Neuronal stem cell (in vitro differentiated cells): ENCODE measurements around the gene CCK.
A peak's percentile ranks its signal among the peaks of the same experiment; 100 is the strongest.

Experiments used
- DNase-seq: peaks from one replicate; pipeline ENCODE4 v3.0.0-alpha.2; 2013; ENCODE audit warnings: low spot score
- H2AFZ ChIP-seq: one replicate; pipeline ENCODE4 v1.6.1; 2013; ENCODE audit warnings: mild to moderate bottlenecking, low read length, inconsistent platforms
- H2AK5ac ChIP-seq: 2 replicates; pipeline ENCODE4 v1.6.1; 2013; ENCODE audit warnings: low read depth, mild to moderate bottlenecking, inconsistent platforms, low read length, moderate library complexity, mixed read lengths
- H2BK120ac ChIP-seq: 2 replicates; pipeline ENCODE4 v1.6.1; 2013; ENCODE audit warnings: low read depth, mild to moderate bottlenecking, inconsistent platforms, low read length, moderate library complexity, mixed read lengths
- H2BK12ac ChIP-seq: one replicate; pipeline ENCODE4 v1.6.1; 2013; ENCODE audit warnings: low read length, inconsistent platforms
- H2BK15ac ChIP-seq: 2 replicates; pipeline ENCODE4 v1.6.1; 2013; ENCODE audit warnings: mild to moderate bottlenecking, low read length, inconsistent platforms, mixed read lengths
- H2BK5ac ChIP-seq: one replicate; pipeline ENCODE4 v1.6.1; 2013; ENCODE audit warnings: inconsistent platforms, mild to moderate bottlenecking, low read length, moderate library complexity
- H3K14ac ChIP-seq: one replicate; pipeline ENCODE4 v1.6.1; 2013; ENCODE audit warnings: low read length, inconsistent platforms
- H3K18ac ChIP-seq: 2 replicates; pipeline ENCODE4 v1.6.1; 2013; ENCODE audit warnings: low read length, inconsistent platforms
- H3K23ac ChIP-seq: 2 replicates; pipeline ENCODE4 v1.6.1; 2013; ENCODE audit warnings: low read depth, mild to moderate bottlenecking, mixed read lengths, low read length, inconsistent platforms; ENCODE audit not compliant: poor library complexity
- H3K27ac ChIP-seq: replicated peaks from 3 replicates; pipeline ENCODE4 v1.5.1; 2013; ENCODE audit warnings: low read length, inconsistent platforms
- H3K27me3 ChIP-seq, 3 experiments: 2 replicates each; pipeline ENCODE4 v1.6.1; 2013; ENCODE audit warnings: low read length in 3 of 3, mild to moderate bottlenecking in 2 of 3, inconsistent platforms in 1 of 3, low read depth in 1 of 3, mixed read lengths in 1 of 3, moderate library complexity in 1 of 3; ENCODE audit not compliant: control insufficient read depth in 3 of 3, insufficient read depth in 3 of 3
- H3K36me3 ChIP-seq, 2 donors: replicated peaks in 1 of 2; 2 replicates each; pipeline ENCODE4 v1.6.1; 2013; ENCODE audit warnings: low read length in 2 of 2; ENCODE audit not compliant: control insufficient read depth in 2 of 2, insufficient read depth in 2 of 2
- H3K4ac ChIP-seq: 2 replicates; pipeline ENCODE4 v1.6.1; 2013; ENCODE audit warnings: inconsistent platforms, mild to moderate bottlenecking, low read length, moderate library complexity
- H3K4me1 ChIP-seq, 2 donors: 1 replicate in 1 of 2; 2 replicates in 1 of 2; pipeline ENCODE4 v1.6.1; 2013; ENCODE audit warnings: low read length in 2 of 2, low read depth in 1 of 2; ENCODE audit not compliant: control insufficient read depth in 2 of 2, insufficient read depth in 1 of 2
- H3K4me2 ChIP-seq: one replicate; pipeline ENCODE4 v1.6.1; 2013; ENCODE audit warnings: mild to moderate bottlenecking, low read length, inconsistent platforms; ENCODE audit not compliant: insufficient read depth, poor library complexity, severe bottlenecking
- H3K4me3 ChIP-seq, 2 donors: 2 replicates each; pipeline ENCODE4 v1.5.1; 2013; ENCODE audit warnings: low read length in 2 of 2, mild to moderate bottlenecking in 2 of 2, inconsistent platforms in 1 of 2, moderate library complexity in 1 of 2
- H3K79me1 ChIP-seq: one replicate; pipeline ENCODE4 v1.6.1; 2013; ENCODE audit warnings: low read depth, mild to moderate bottlenecking, inconsistent platforms, low read length, moderate library complexity
- H3K9ac ChIP-seq: one replicate; pipeline ENCODE4 v1.6.1; 2013; ENCODE audit warnings: mild to moderate bottlenecking, low read depth, low read length, inconsistent platforms; ENCODE audit not compliant: poor library complexity
- H3K9me3 ChIP-seq, 2 donors: replicated peaks in 1 of 2; 2 replicates each; pipeline versions ENCODE3 to v1.6.1; 2013; ENCODE audit warnings: low read length in 2 of 2, mild to moderate bottlenecking in 2 of 2, inconsistent platforms in 1 of 2, low read depth in 1 of 2, mixed read lengths in 1 of 2, moderate library complexity in 1 of 2; ENCODE audit not compliant: control insufficient read depth in 2 of 2, insufficient read depth in 1 of 2
- H4K8ac ChIP-seq: one replicate; pipeline ENCODE4 v1.6.1; 2013; ENCODE audit warnings: low read depth, mild to moderate bottlenecking, inconsistent platforms, low read length, moderate library complexity
- H4K91ac ChIP-seq: one replicate; pipeline ENCODE4 v1.6.1; 2013; ENCODE audit warnings: low read length, low read depth, mild to moderate bottlenecking, inconsistent platforms; ENCODE audit not compliant: poor library complexity
- WGBS, 2 donors: extraction: QIAGEN DNeasy Blood & Tissue Kit; methylation state at CpG; one replicate each; pipeline ENCODE4 v1.1.7; 2013; ENCODE audit warnings: missing lambda C conversion rate in 2 of 2, mixed read lengths in 1 of 2; ENCODE audit not compliant: insufficient read length in 2 of 2, insufficient replicate concordance in 1 of 2; ENCODE audit errors: extremely low coverage in 2 of 2; 5-methylcytosine and 5-hydroxymethylcytosine counted together

CCK gene

DNA sequence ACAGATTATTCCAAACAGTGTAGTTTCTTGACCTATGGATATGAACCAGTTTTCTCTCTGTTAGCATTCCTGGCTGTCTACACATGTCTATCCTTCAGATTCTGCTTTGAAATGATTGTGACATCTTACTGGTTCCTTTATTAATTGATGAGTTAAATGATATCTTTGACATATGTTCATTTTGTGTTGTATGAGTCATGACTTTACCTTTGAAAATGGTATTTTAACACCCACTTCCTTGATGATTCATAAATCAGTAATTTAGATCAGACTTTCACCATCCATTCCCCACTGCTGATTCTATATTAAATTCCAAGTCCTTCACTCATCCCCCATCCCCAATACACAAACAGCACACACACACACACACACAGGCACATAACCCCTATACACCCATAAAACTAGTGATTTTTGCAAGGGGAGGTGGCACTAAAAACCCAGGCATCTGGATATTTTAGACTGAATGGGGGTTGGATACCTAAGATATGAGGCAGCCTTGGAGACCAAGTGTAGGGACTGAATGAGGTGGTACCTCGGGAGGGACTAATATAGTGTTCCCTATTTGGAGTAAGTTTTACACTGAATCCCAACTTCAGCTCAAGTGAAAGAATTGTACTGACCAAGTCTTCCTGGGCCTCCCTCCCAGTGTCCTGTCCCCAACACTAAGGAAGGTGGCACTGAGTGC lies 9.7 kb downstream of the CCK start:
- Histone ChIP-seq H4K8ac (no peak overlapping the region), H2BK5ac (no peak overlapping the region), H3K18ac (no peak overlapping the region), H2BK120ac (no peak overlapping the region), H2BK15ac (no peak overlapping the region), H2AK5ac (no peak overlapping the region), H3K27ac (no peak overlapping the region), H2BK12ac (no peak overlapping the region), H3K27me3 (peaks cover 0 to 31% (median 0%) of the 10 kb centered on the region in 3 experiments), H3K4me3 (no peak overlapping the region), H3K4ac (no peak overlapping the region), H3K9ac (no peak overlapping the region), H3K14ac (no peak overlapping the region), H3K36me3 (no peaks in the 10 kb centered on the region), H3K9me3 (no peaks in the 10 kb centered on the region), H3K79me1 (no peaks in the 10 kb centered on the region), H3K23ac (no peak overlapping the region), H3K4me1 (peaks cover 0 to 12% of the 10 kb centered on the region in 2 donors), H3K4me2 (no peak overlapping the region), H4K91ac (no peak overlapping the region), H2AFZ (no peak overlapping the region)
- no peak for DNase-seq
- no CpG with 5 or more reads among the region's 1 CpG for WGBS, 2 donors

DNA sequence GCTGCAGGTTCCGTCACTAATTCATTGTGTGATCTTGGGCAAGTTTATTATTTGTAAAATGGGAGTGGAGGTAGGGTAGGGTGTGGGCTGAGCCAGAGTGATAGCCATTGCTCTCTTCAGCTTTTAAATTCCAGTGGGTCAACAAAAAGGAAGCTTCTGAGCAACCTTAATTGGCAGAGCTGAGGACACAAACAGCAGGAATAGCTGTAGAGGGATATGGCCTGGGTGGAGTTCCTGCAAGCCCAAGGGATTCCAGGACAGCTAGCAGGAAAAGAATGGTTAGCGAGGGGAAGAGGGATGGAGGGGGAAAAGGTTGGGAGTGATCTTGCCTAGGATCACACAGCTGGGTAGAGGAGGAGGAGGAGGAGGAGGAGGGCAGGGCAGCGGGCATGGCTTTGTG lies 11.4 kb downstream of the CCK start:
- Histone ChIP-seq H3K4me3 (no peak overlapping the region), H3K14ac (no peak overlapping the region), H3K4me1 (peaks cover 0 to 5% of the 10 kb centered on the region in 2 donors), H2BK5ac (no peak overlapping the region), H3K23ac (no peak overlapping the region), H2BK120ac (no peak overlapping the region), H4K91ac (no peak overlapping the region), H2BK15ac (no peak overlapping the region), H3K36me3 (no peaks in the 10 kb centered on the region), H3K27ac (no peak overlapping the region), H3K9ac (no peak overlapping the region), H3K27me3 (peaks cover 0 to 16% (median 0%) of the 10 kb centered on the region in 3 experiments), H3K4ac (no peak overlapping the region), H2AFZ (no peak overlapping the region), H3K9me3 (no peaks in the 10 kb centered on the region), H3K4me2 (no peak overlapping the region), H3K18ac (no peak overlapping the region), H3K79me1 (no peaks in the 10 kb centered on the region), H2BK12ac (no peak overlapping the region), H4K8ac (no peak overlapping the region), H2AK5ac (no peak overlapping the region)
- DNase-seq, result no peak
- WGBS, 2 donors, result no CpG with 5 or more reads among the region's 3 CpGs

DNA sequence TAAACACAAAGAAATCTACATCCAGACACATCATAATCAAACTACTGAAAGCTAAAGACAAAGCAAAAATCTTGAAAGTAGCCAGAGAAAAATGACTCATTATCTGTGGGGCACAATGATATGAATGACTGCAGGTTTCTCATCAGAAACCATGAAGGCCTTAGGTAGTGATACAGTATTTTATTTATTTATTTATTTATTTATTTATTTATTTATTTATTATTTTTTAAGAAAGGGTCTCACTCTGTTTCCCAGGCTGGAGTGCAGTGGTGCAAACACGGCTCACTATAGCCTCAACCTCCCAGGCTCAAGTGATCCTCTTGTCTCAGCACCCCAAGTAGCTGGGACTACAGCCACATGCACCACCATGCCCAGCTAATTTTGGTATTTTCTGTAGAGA lies 15.2 kb downstream of the CCK start:
- Histone ChIP-seq H4K8ac (no peak overlapping the region), H2AK5ac (no peak overlapping the region), H4K91ac (no peak overlapping the region), H3K4ac (no peak overlapping the region), H3K27me3 (peaks cover 0 to 23% (median 0%) of the 10 kb centered on the region in 3 experiments), H3K9me3 (no peaks in the 10 kb centered on the region), H3K4me3 (no peak overlapping the region), H3K14ac (no peak overlapping the region), H3K23ac (no peak overlapping the region), H3K79me1 (no peaks in the 10 kb centered on the region), H3K27ac (no peak overlapping the region), H2BK12ac (no peak overlapping the region), H2BK120ac (no peak overlapping the region), H3K9ac (no peak overlapping the region), H3K4me1 (peaks cover 0 to 10% of the 10 kb centered on the region in 2 donors), H2AFZ (no peak overlapping the region), H3K4me2 (no peak overlapping the region), H2BK5ac (no peak overlapping the region), H2BK15ac (no peak overlapping the region), H3K18ac (no peak overlapping the region), H3K36me3 (no peaks in the 10 kb centered on the region)
- no peak for DNase-seq
- no CpG with 5 or more reads among the region's 1 CpG for WGBS, 2 donors

DNA sequence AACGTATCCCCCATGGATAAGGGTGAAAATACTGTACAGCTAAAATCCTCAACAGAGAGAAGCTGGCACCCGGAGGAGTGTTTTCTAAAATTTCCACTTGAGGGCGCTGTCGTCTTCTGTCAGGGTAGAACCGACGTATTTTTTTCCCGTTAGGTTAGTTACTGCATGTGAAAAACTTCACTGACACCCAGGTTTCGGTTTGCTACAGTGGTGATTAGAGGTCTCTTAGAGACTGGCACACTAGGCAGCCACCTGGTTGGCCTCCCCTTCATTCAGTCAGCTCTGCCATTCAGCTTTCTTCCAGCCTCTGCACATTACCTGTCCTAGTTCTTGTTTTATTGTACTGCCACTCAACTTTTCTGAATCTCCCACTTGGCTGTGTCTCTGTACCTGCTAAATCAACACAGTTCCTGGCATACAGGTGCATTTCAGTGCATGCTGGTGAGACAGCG lies 18.4 kb downstream of the CCK start:
- Histone ChIP-seq H3K18ac (no peak overlapping the region), H3K4me2 (no peak overlapping the region), H3K27ac (no peak overlapping the region), H3K4me1 (peaks cover 0 to 5% of the 10 kb centered on the region in 2 donors), H2AK5ac (no peak overlapping the region), H3K27me3 (peaks cover 0 to 10% (median 0%) of the 10 kb centered on the region in 3 experiments), H2AFZ (peak overlapping the region; percentile 23), H4K8ac (no peak overlapping the region), H3K36me3 (no peaks in the 10 kb centered on the region), H3K9ac (no peak overlapping the region), H3K9me3 (no peaks in the 10 kb centered on the region), H2BK15ac (no peak overlapping the region), H3K4me3 (no peak overlapping the region), H2BK5ac (no peak overlapping the region), H3K14ac (no peak overlapping the region), H4K91ac (no peak overlapping the region), H2BK120ac (no peak overlapping the region), H3K23ac (no peak overlapping the region), H3K79me1 (no peaks in the 10 kb centered on the region), H3K4ac (no peak overlapping the region), H2BK12ac (no peak overlapping the region)
- WGBS, 2 donors, result no CpG with 5 or more reads among the region's 9 CpGs
- DNase-seq, result peak; percentile 77
